Tibial artery (tissue), 4 donors: Measurements from ENCODE around the gene ZNF746.
A peak's percentile ranks its signal among the peaks of the same experiment; 100 is the strongest.

Experiments
- DNase-seq, 2 donors: peaks; one replicate each; pipeline ENCODE4 v3.0.0-alpha.2; 2019
- H3K27ac ChIP-seq, 2 donors: fragments of 200-600 bp; sonication (generic) in 1 of 2; 1 replicate in 1 of 2; 2 replicates in 1 of 2; pipeline ENCODE4 v1.5.1; 2018 to 2019; ENCODE audit warnings: mild to moderate bottlenecking in 1 of 2
- H3K27me3 ChIP-seq, 2 donors: fragments of 200-600 bp; sonication (generic) in 1 of 2; one replicate each; pipeline versions ENCODE4 v1.5.1 to v1.6.0; 2016 to 2019
- H3K36me3 ChIP-seq, 3 donors: fragments of 200-600 bp; sonication (generic) in 2 of 3; one replicate each; pipeline ENCODE4 v1.5.1; 2016 to 2019; ENCODE audit warnings: mild to moderate bottlenecking in 2 of 3
- H3K4me1 ChIP-seq, 4 donors: fragments of 200-600 bp; sonication (generic) in 2 of 4; 1 replicate in 3 of 4; 2 replicates in 1 of 4; pipeline ENCODE4 v1.5.1; 2016 to 2019
- H3K4me3 ChIP-seq, 2 donors: fragments of 200-600 bp; sonication (generic) in 1 of 2; 1 replicate in 1 of 2; 2 replicates in 1 of 2; pipeline ENCODE4 v1.5.1; 2018 to 2019; ENCODE audit warnings: mild to moderate bottlenecking in 2 of 2
- H3K9me3 ChIP-seq, 3 donors: fragments of 200-600 bp; sonication (generic) in 1 of 3; one replicate each; pipeline ENCODE4 v1.5.1; 2016 to 2019
- intact Hi-C: fragments of 100-400 bp; cut with DNase I; formaldehyde crosslinking; loops from one replicate; pipeline ENCODE4 v1.15.0; 2023; ENCODE audit warnings: low total_unique reads
- TF ChIP-seq, protein P1 (sequence below), 2 experiments: fragments of 200-600 bp in 1 of 2; fragments of 450-650 bp in 1 of 2; IDR thresholded peaks; one replicate each; pipeline ENCODE4 v1.5.1; 2017 to 2019; ENCODE audit warnings: antibody characterized with exemption in 2 of 2, mild to moderate bottlenecking in 1 of 2, moderate library complexity in 1 of 2

Gene ZNF746

DNA sequence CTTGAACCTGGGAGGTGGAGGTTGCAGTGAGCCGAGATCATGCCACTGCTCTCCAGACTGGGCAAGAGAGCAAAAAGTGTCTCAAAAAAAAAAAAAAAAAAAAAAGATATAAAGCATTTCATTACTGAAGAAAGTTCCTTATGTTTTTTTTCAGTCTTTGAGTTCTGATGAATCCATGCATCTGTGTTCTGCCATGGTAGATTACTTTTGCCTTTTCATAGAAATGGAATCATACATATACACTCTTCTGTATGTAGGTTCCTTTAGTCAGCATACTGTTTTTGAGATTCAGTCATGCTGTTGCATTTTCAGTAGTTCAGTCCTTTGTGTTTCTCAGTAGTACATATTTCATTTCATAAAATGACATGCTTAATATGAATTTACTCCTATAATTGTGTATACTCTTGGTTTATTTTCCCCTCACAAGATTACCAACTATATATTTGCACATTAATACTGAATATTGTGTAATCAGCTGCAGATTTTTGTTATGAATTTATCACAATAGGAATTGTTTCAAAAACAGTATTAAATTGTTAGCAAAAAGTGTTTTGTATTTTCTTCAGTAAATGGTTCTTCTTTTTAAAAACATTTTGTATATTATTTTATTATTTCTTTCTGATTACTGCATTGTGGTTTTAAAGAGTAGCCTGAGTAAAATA lies 34.0 kb downstream of the ZNF746 start:
- Histone ChIP-seq H3K27me3 (no peaks in the 10 kb centered on the region), H3K4me3 (no peak overlapping the region)

DNA sequence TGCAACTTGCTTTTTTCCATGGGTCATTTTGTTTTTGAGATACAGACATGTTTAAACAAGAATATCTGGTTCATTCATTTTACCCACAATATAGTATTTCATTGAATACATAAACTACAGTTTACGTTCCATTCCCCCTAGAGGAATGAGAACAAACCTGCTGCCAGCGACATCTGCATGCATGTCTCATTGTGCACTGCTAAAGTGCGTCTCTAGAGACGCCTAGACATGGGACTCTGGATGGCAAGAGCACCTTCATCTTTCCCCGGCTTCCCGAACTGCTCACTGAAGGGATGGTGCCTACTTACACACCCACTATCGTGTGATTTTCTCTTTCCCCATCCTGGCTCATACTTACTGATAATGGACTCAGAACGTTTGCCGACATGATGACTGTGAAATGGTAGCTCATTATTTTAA lies 35.5 kb downstream of the ZNF746 start:
- Histone ChIP-seq H3K27me3 (no peaks in the 10 kb centered on the region), H3K4me3 (no peak overlapping the region), H3K36me3 (no peaks in the 10 kb centered on the region), H3K9me3 (no peaks in the 10 kb centered on the region), H3K4me1 (peaks cover 0 to 30% (median 20%) of the 10 kb centered on the region in 4 donors), H3K27ac (no peak overlapping the region)
- TF ChIP-seq, protein P1, sequence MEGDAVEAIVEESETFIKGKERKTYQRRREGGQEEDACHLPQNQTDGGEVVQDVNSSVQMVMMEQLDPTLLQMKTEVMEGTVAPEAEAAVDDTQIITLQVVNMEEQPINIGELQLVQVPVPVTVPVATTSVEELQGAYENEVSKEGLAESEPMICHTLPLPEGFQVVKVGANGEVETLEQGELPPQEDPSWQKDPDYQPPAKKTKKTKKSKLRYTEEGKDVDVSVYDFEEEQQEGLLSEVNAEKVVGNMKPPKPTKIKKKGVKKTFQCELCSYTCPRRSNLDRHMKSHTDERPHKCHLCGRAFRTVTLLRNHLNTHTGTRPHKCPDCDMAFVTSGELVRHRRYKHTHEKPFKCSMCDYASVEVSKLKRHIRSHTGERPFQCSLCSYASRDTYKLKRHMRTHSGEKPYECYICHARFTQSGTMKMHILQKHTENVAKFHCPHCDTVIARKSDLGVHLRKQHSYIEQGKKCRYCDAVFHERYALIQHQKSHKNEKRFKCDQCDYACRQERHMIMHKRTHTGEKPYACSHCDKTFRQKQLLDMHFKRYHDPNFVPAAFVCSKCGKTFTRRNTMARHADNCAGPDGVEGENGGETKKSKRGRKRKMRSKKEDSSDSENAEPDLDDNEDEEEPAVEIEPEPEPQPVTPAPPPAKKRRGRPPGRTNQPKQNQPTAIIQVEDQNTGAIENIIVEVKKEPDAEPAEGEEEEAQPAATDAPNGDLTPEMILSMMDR (IDR thresholded peaks at IDR 0.05) = no peak
- intact Hi-C loops = loop anchor here (5.0 kb wide), 1 partner anchor 35 kb away; the partner anchor contains the start of gene ZNF746
- no peak for DNase-seq

More for the DNA sequence above, 34.0 kb downstream of the ZNF746 start:
- Histone ChIP-seq H3K36me3 (no peaks in the 10 kb centered on the region), H3K9me3 (no peaks in the 10 kb centered on the region), H3K27ac (no peak overlapping the region), H3K4me1 (peaks cover 0 to 20% (median 15%) of the 10 kb centered on the region in 4 donors)
- intact Hi-C loops = loop anchor here (5.0 kb wide), 1 partner anchor 34 kb away; the partner anchor contains the start of gene ZNF746
- no peak for DNase-seq
- TF ChIP-seq, protein P1 (IDR thresholded peaks at IDR 0.05) = no peak

DNA sequence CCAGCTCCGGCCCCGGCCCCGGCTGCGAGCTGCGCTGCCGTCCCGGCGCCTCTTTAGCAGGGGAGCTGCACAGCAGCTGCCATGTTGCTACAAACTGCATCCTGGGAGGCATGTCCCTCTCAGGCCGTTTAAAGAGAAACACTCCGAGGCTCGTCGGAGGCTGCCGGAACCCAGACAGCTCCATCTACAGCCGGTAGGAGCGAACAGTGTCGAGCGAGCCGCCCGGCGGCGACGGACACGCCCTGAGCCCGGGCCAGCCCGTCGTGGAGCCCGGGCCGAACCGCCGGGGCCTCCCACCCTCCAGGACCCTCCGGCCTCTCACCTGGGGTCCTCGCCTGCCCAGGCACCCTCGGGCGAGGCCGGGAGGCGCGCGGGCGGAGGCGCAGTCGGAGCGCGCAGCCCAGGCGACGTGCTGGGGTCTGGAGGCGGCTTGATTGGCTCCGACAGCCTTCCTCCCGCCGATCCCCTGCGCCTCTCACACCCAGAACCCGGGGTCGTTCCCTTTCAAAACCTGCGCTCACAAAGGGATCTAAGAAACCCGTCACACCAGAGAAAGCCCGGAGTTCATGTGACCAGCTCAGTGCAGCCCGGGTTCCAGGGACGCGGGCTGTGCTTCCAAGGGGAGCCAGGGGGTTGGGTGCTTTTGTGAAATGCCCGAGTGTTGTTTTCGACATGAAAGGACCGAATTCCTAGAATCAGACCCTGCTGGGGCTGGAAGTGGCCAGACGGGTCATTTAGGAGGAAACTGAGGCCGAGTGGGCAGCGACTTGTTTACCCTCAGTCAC lies 36.9 kb downstream of the ZNF746 start, which contains the start of gene ZNF777:
ZNF777 (minus strand) TSS at position 570 of the 785 bp plus-strand sequence. CDS start 5,040 bp downstream, outside the sequence.
- H3K4me1 ChIP-seq = peaks cover 0 to 30% (median 20%) of the 10 kb centered on the region in 4 donors
- TF ChIP-seq, protein P1 (IDR thresholded peaks at IDR 0.05) = peak; percentile 45 to 50
- DNase-seq = peak; percentile 83 to 88
- no peaks in the 10 kb centered on the region for H3K27me3 ChIP-seq
- peak within 1 kb of the TSS; percentile 86 to 89 for H3K27ac ChIP-seq
- peaks cover 1 to 11% (median 2%) of the 10 kb centered on the region in 3 donors for H3K36me3 ChIP-seq
- H3K4me3 ChIP-seq = peak within 1 kb of the TSS; percentile 73 to 93
- H3K9me3 ChIP-seq = no peaks in the 10 kb centered on the region
- intact Hi-C loops = loop anchor here (5.0 kb wide), 1 partner anchor 37 kb away; the partner anchor contains the start of gene ZNF746

DNA sequence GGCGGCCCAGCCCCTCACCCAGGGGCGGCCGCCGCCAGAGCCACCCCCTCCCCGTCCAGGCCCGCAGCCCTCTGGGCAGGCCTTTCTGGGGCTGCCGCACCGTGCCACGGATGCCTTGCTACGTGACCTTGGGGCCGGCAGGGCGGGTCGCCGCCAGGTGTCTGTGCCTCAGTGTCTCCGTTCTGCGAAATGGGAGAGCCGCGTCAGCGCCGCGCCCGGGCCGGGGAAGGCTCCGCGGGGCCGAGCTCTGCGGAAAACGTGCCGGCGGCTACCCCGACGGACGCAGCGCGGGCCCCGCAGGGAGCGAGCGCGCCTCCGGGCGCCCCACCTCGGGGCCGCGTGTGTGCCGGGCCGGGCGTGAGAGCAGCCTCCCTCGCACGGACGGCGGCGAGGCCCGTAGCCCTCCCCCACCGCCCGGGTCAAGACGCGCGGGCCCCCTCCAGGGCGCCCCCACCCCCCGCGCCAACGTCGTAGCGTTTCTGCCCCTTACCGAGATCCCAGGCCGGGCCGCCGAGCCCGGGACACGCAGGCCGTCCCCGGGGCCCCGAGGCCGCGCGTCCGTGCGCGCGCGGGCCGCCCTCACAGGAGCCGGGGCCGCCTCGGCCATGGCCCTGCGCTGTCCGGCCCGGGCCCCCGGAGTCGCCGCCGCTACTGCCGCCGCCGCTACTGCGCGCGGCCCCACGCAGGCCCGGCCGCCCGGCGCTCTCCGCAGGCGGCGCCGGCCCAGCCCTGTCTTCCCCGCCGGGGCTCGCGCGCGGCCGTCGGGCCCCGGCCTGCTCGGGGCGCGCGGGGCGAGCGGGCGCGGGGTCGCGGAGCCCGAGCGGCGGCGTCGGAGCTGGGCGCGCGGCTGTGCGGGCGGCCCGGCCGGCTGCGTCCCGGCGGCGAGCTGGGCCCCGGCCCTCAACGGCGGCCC lies 37.8 kb downstream of the ZNF746 start:
- peak overlapping the region; percentile 73 to 93 for H3K4me3 ChIP-seq
- H3K9me3 ChIP-seq = no peaks in the 10 kb centered on the region
- peaks cover 10 to 20% (median 10%) of the 10 kb centered on the region in 3 donors for H3K36me3 ChIP-seq
- DNase-seq = no peak
- H3K27ac ChIP-seq = no peak overlapping the region
- intact Hi-C loops = loop anchor here (5.0 kb wide), 1 partner anchor 38 kb away; the partner anchor contains the start of gene ZNF746
- no peaks in the 10 kb centered on the region for H3K27me3 ChIP-seq
- TF ChIP-seq, protein P1 (IDR thresholded peaks at IDR 0.05) = no peak
- H3K4me1 ChIP-seq = peaks cover 0 to 30% (median 20%) of the 10 kb centered on the region in 4 donors

DNA sequence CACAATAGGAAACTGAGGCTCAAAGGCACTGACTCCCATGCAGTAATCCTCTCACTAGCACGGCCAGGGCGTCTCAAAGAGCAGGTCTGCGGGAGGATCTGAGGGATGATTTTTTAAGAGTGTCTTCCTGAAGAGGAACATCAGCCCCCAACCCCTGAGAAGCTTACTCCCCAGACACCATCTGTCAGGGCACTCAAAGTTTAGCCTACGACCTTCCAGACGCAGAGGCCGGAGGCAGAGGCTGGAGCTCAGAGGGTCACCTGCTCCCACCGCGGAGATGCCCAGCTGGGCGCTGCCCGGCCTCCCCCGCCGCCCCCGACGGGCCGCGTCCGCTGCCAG lies 38.4 kb downstream of the ZNF746 start:
- intact Hi-C loops = no loop called here
- TF ChIP-seq, protein P1 (IDR thresholded peaks at IDR 0.05) = no peak

More for the DNA sequence above, 38.4 kb downstream of the ZNF746 start:
- peaks cover 16 to 26% (median 17%) of the 10 kb centered on the region in 3 donors for H3K36me3 ChIP-seq
- no peaks in the 10 kb centered on the region for H3K9me3 ChIP-seq
- H3K4me1 ChIP-seq = peaks cover 0 to 30% (median 20%) of the 10 kb centered on the region in 4 donors
- no peaks in the 10 kb centered on the region for H3K27me3 ChIP-seq
- no peak overlapping the region for H3K27ac ChIP-seq
- peak overlapping the region; percentile 73 to 93 for H3K4me3 ChIP-seq
- DNase-seq = no peak
